ENCODE data around the gene PGM2L1.

Gene PGM2L1

GRCh38 chr11:74330075-74330858 lies 68.0 kb downstream of the PGM2L1 start:
- DNase-seq (ENCODE audit: low read depth), result peak; percentile 74
- TF ChIP-seq CTCF (conservative IDR thresholded peaks at IDR 0.05; ENCODE audit: control insufficient read depth, insufficient read depth, low read depth, low read length), result no peak

GRCh38 chr11:74327076-74327475 lies 71.2 kb downstream of the PGM2L1 start:
- no peak for DNase-seq (ENCODE audit: low read depth)
- no peak overlapping the region for H3K4me3 ChIP-seq (ENCODE audit: control insufficient read depth, low read depth, low read length)
- no peak for TF ChIP-seq CTCF (conservative IDR thresholded peaks at IDR 0.05; ENCODE audit: control insufficient read depth, insufficient read depth, low read depth, low read length)

More at GRCh38 chr11:74330075-74330858, 68.0 kb downstream of the PGM2L1 start:
- no peak overlapping the region for H3K4me3 ChIP-seq (ENCODE audit: control insufficient read depth, low read depth, low read length)

- DNase-seq (ENCODE audit: low read depth), result no peak
- TF ChIP-seq CTCF (conservative IDR thresholded peaks at IDR 0.05; ENCODE audit: control insufficient read depth, insufficient read depth, low read depth, low read length), result no peak
- no peak overlapping the region for H3K4me3 ChIP-seq (ENCODE audit: control insufficient read depth, low read depth, low read length)
Measured at GRCh38 chr11:74326665-74327064, 71.6 kb downstream of the PGM2L1 start.

GRCh38 chr11:74325649-74326645 lies 72.3 kb downstream of the PGM2L1 start:
- peak; percentile 94 for DNase-seq (ENCODE audit: low read depth)
- H3K4me3 ChIP-seq (ENCODE audit: control insufficient read depth, low read depth, low read length), result no peak overlapping the region
- no peak for TF ChIP-seq CTCF (conservative IDR thresholded peaks at IDR 0.05; ENCODE audit: control insufficient read depth, insufficient read depth, low read depth, low read length)

- peak; percentile 66 for DNase-seq (ENCODE audit: low read depth)
- no peak for TF ChIP-seq CTCF (conservative IDR thresholded peaks at IDR 0.05; ENCODE audit: control insufficient read depth, insufficient read depth, low read depth, low read length)
- no peak overlapping the region for H3K4me3 ChIP-seq (ENCODE audit: control insufficient read depth, low read depth, low read length)
Measured at GRCh38 chr11:74322667-74323066, 75.6 kb downstream of the PGM2L1 start.

GRCh38 chr11:74321487-74322188 lies 76.6 kb downstream of the PGM2L1 start:
- H3K4me3 ChIP-seq (ENCODE audit: control insufficient read depth, low read depth, low read length), result no peak overlapping the region
- DNase-seq (ENCODE audit: low read depth), result peak; percentile 82
- peak; percentile 81 for TF ChIP-seq CTCF (conservative IDR thresholded peaks at IDR 0.05; ENCODE audit: control insufficient read depth, insufficient read depth, low read depth, low read length)
